A673 (cell line): ENCODE measurements around the gene MITF.

Experiments
- EZH2 ChIP-seq: fragments of 200-600 bp; sonication (generic); IDR thresholded peaks from 2 replicates; pipeline ENCODE4 v1.6.1; 2017; ENCODE audit warnings: borderline replicate concordance, low read depth, mild to moderate bottlenecking, mixed read lengths, antibody characterized with exemption, low read length; ENCODE audit not compliant: poor library complexity, severe bottlenecking
- TF ChIP-seq, protein P1 (sequence below): fragments of 300-800, 200-600 bp; sonication (generic); conservative IDR thresholded peaks from 2 replicates; pipeline ENCODE4 v1.5.1; 2017; ENCODE audit warnings: low read depth, mild to moderate bottlenecking, antibody characterized with exemption, low read length, moderate library complexity, mixed read lengths

DNA sequence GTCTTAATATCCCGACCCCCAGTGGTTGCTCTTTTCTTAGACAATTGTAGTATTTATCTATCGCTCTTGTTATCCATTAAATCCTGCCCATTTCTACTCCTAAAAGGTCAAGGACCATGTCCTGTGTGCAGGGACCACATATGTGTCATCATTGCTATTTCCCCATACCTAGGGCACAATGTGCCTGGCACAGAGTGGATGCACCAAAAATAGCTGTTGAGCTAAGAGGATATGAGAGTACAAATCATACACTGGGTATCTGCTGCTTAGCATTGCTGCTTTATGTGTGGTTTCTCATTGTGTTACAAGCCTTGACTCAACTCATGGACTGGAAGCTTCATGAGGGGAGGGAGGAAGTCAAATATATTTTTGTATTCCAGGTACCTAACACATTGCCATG lies 3.4 kb upstream of the MITF start:
- no peak for TF ChIP-seq EZH2
- TF ChIP-seq, protein P1, sequence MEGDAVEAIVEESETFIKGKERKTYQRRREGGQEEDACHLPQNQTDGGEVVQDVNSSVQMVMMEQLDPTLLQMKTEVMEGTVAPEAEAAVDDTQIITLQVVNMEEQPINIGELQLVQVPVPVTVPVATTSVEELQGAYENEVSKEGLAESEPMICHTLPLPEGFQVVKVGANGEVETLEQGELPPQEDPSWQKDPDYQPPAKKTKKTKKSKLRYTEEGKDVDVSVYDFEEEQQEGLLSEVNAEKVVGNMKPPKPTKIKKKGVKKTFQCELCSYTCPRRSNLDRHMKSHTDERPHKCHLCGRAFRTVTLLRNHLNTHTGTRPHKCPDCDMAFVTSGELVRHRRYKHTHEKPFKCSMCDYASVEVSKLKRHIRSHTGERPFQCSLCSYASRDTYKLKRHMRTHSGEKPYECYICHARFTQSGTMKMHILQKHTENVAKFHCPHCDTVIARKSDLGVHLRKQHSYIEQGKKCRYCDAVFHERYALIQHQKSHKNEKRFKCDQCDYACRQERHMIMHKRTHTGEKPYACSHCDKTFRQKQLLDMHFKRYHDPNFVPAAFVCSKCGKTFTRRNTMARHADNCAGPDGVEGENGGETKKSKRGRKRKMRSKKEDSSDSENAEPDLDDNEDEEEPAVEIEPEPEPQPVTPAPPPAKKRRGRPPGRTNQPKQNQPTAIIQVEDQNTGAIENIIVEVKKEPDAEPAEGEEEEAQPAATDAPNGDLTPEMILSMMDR, result no peak
